Caco-2 (cell line): ENCODE data around the gene DAD1. TPM values are rescaled to one million over a fixed set of nuclear protein-coding genes. Genes with fewer than 3 reads are reported as not detected.

Experiments
- BruUV-seq: library from RNA; stranded (reverse); fragments of 400-500 nt; replicated peaks from 2 replicates; lab custom pipeline; 2021; lab: Mats Ljungman, UMichigan
- CTCF ChIA-PET: fragments of 300-600 bp; sonication (Branson Sonifier 250); formaldehyde crosslinking; loops from one replicate; lab custom pipeline; 2022; ENCODE audit warnings: antibody characterized with exemption; lab: Charles Lee
- POLR2A ChIA-PET: fragments of 300-600 bp; sonication (Branson Sonifier 250); formaldehyde crosslinking; loops from one replicate; lab custom pipeline; 2022; ENCODE audit warnings: antibody characterized with exemption; lab: Charles Lee
- DNase-seq, 2 experiments: peaks; one replicate each; pipeline versions ENCODE4 v3.0.0 to v3.0.0-alpha.2; 2020 to 2022
- H3K27me3 ChIP-seq: replicated peaks from 2 replicates; pipeline ENCODE4 v1.6.0; 2011; ENCODE audit warnings: low read length; ENCODE audit not compliant: control insufficient read depth, insufficient read depth
- H3K36me3 ChIP-seq: 2 replicates; pipeline ENCODE4 v1.5.1; 2011; ENCODE audit warnings: low read length; ENCODE audit not compliant: control insufficient read depth, insufficient read depth
- H3K4me1 ChIP-seq: fragments of 250-450 bp; sonication (Bioruptor Pico); 2 replicates; pipeline ENCODE4 v1.5.1; 2020; ENCODE audit warnings: mild to moderate bottlenecking
- H3K4me3 ChIP-seq: 2 replicates; pipeline ENCODE4 v1.5.1; 2011; ENCODE audit warnings: low read depth, mild to moderate bottlenecking, control low read depth, low read length
- H3K9me3 ChIP-seq: fragments of 250-450 bp; sonication (Bioruptor Pico); 2 replicates; pipeline ENCODE4 v1.5.1; 2020; ENCODE audit warnings: mild to moderate bottlenecking, moderate library complexity
- H3K27ac Mint-ChIP-seq: one replicate; pipeline ENCODE4 v1.8.0; 2022; ENCODE audit warnings: mixed read lengths; ENCODE audit not compliant: unreplicated experiment
- H3K27me3 Mint-ChIP-seq: one replicate; pipeline ENCODE4 v1.8.0; 2022; ENCODE audit warnings: mixed read lengths; ENCODE audit not compliant: insufficient read depth, unreplicated experiment
- H3K36me3 Mint-ChIP-seq: one replicate; pipeline ENCODE4 v1.8.0; 2022; ENCODE audit warnings: mild to moderate bottlenecking, mixed read lengths; ENCODE audit not compliant: insufficient read depth, unreplicated experiment
- H3K4me1 Mint-ChIP-seq: one replicate; pipeline ENCODE4 v1.8.0; 2022; ENCODE audit warnings: low read depth, mixed read lengths; ENCODE audit not compliant: unreplicated experiment
- H3K4me3 Mint-ChIP-seq: one replicate; pipeline ENCODE4 v1.8.0; 2022; ENCODE audit warnings: mild to moderate bottlenecking, moderate library complexity, mixed read lengths; ENCODE audit not compliant: unreplicated experiment
- H3K9me3 Mint-ChIP-seq: one replicate; pipeline ENCODE4 v1.8.0; 2022; ENCODE audit warnings: mixed read lengths; ENCODE audit not compliant: unreplicated experiment
- CTCF ChIP-seq, 2 experiments: fragments of 200-600 bp in 1 of 2; IDR thresholded peaks; 1 replicate in 1 of 2; 2 replicates in 1 of 2; pipeline versions ENCODE4 v1.5.1 to v1.8.0; 2011 to 2022; ENCODE audit warnings: antibody characterized with exemption in 1 of 2, control low read depth in 1 of 2, inconsistent platforms in 1 of 2, low read depth in 1 of 2, low read length in 1 of 2, mild to moderate bottlenecking in 1 of 2, moderate library complexity in 1 of 2; ENCODE audit not compliant: insufficient read depth in 1 of 2, severe bottlenecking in 1 of 2, unreplicated experiment in 1 of 2
- intact Hi-C: fragments of 100-400 bp; cut with micrococcal nuclease; formaldehyde crosslinking; loops from one replicate; pipeline ENCODE4 v1.10.0; 2022; ENCODE audit not compliant: unreplicated experiment
- total RNA-seq: library from RNA; stranded (reverse); gene quantifications from 2 replicates; pipeline ENCODE4 v1.2.3, GENCODE V29; 2022

Gene DAD1
- total RNA-seq, 1 experiment from 2014 or later, result 160 TPM

- BruUV-seq, result no TSS peak
- H3K4me3 ChIP-seq, result no peak overlapping the region
- DNase-seq, result no peak
- H3K27me3 ChIP-seq, result no peaks in the 10 kb centered on the region
- H3K9me3 Mint-ChIP-seq, result no peaks in the 10 kb centered on the region
- peaks cover 11% of the 10 kb centered on the region for H3K4me1 ChIP-seq
- no peaks in the 10 kb centered on the region for H3K36me3 Mint-ChIP-seq
- intact Hi-C loops, result no loop called here
- no peaks in the 10 kb centered on the region for H3K9me3 ChIP-seq
- CTCF ChIA-PET, result no interaction called here
- no peaks in the 10 kb centered on the region for H3K36me3 ChIP-seq
- no peak overlapping the region for H3K4me3 Mint-ChIP-seq
- peaks cover 25% of the 10 kb centered on the region for H3K4me1 Mint-ChIP-seq
- POLR2A ChIA-PET, result no interaction called here
- TF ChIP-seq CTCF (IDR thresholded peaks at IDR 0.05; ENCODE audit: insufficient read depth in 1 of 2, low read depth in 1 of 2, low read length in 1 of 2, severe bottlenecking in 1 of 2, unreplicated experiment in 1 of 2), result no peak
- no peak overlapping the region for H3K27ac Mint-ChIP-seq
- no peaks in the 10 kb centered on the region for H3K27me3 Mint-ChIP-seq
Measured at GRCh38 chr14:22522466-22522957, 66.5 kb downstream of the DAD1 start.

GRCh38 chr14:22521449-22522239, 67.4 kb downstream of the DAD1 start:
- POLR2A ChIA-PET, result no interaction called here
- BruUV-seq, result no TSS peak
- H3K36me3 Mint-ChIP-seq, result no peaks in the 10 kb centered on the region
- peaks cover 11% of the 10 kb centered on the region for H3K4me1 ChIP-seq
- peak in 1 of 2 experiments; percentile 4 for DNase-seq
- no peaks in the 10 kb centered on the region for H3K9me3 ChIP-seq
- H3K27me3 Mint-ChIP-seq, result no peaks in the 10 kb centered on the region
- CTCF ChIA-PET, result no interaction called here
- intact Hi-C loops, result no loop called here
- H3K36me3 ChIP-seq, result no peaks in the 10 kb centered on the region
- H3K4me1 Mint-ChIP-seq, result peaks cover 25% of the 10 kb centered on the region
- H3K4me3 ChIP-seq, result no peak overlapping the region
- no peak overlapping the region for H3K4me3 Mint-ChIP-seq
- H3K27ac Mint-ChIP-seq, result no peak overlapping the region
- no peaks in the 10 kb centered on the region for H3K9me3 Mint-ChIP-seq
- H3K27me3 ChIP-seq, result no peaks in the 10 kb centered on the region
- TF ChIP-seq CTCF (IDR thresholded peaks at IDR 0.05; ENCODE audit: insufficient read depth in 1 of 2, low read depth in 1 of 2, low read length in 1 of 2, severe bottlenecking in 1 of 2, unreplicated experiment in 1 of 2), result no peak

- Histone ChIP-seq H3K4me3 (no peak overlapping the region), H3K36me3 (no peaks in the 10 kb centered on the region), H3K27me3 (no peaks in the 10 kb centered on the region), H3K9me3 (no peaks in the 10 kb centered on the region), H3K4me1 (peaks cover 11% of the 10 kb centered on the region)
- no peaks in the 10 kb centered on the region for H3K9me3 Mint-ChIP-seq
- H3K27ac Mint-ChIP-seq, result no peak overlapping the region
- no peak for TF ChIP-seq CTCF (IDR thresholded peaks at IDR 0.05; ENCODE audit: insufficient read depth in 1 of 2, low read depth in 1 of 2, low read length in 1 of 2, severe bottlenecking in 1 of 2, unreplicated experiment in 1 of 2)
- POLR2A ChIA-PET, result no interaction called here
- H3K27me3 Mint-ChIP-seq, result no peaks in the 10 kb centered on the region
- peaks cover 25% of the 10 kb centered on the region for H3K4me1 Mint-ChIP-seq
- CTCF ChIA-PET, result no interaction called here
- intact Hi-C loops, result no loop called here
- no peaks in the 10 kb centered on the region for H3K36me3 Mint-ChIP-seq
- BruUV-seq, result no TSS peak
- no peak for DNase-seq
- no peak overlapping the region for H3K4me3 Mint-ChIP-seq
Measured at GRCh38 chr14:22520796-22521195, 68.2 kb downstream of the DAD1 start.
